Endothelial cell of umbilical vein (primary cell): Measurements from ENCODE around the gene LAMB4. TPM values are rescaled to one million over a fixed set of nuclear protein-coding genes. Genes with fewer than 3 reads are reported as not detected.

Source experiments
- BruUV-seq: library from RNA; stranded (reverse); fragments of 400-500 nt; replicated peaks from 2 replicates; lab custom pipeline; 2021; lab: Mats Ljungman, UMichigan
- CTCF ChIA-PET: fragments of 300-600, 350-600 bp; sonication (Branson Sonifier 250); formaldehyde crosslinking; loops from one replicate; lab custom pipeline; 2021; ENCODE audit warnings: antibody characterized with exemption, inconsistent platforms; lab: Charles Lee
- POLR2A ChIA-PET: fragments of 300-600, 350-600 bp; sonication (Branson Sonifier 250); formaldehyde crosslinking; loops from one replicate; lab custom pipeline; 2021; ENCODE audit warnings: antibody characterized with exemption, inconsistent platforms; lab: Charles Lee
- DNase-seq: peaks from one replicate; pipeline ENCODE4 v3.0.0-alpha.2; 2011; ENCODE audit warnings: low read depth, low spot score
- FAIRE-seq: peaks from 2 replicates; lab custom pipeline; 2011; peaks lifted over from hg19 to GRCh38; lab: Jason Lieb, UNC
- H2AFZ ChIP-seq: 2 replicates; pipeline ENCODE4 v1.6.0; 2012; ENCODE audit warnings: low read depth, low read length, control low read depth, inconsistent platforms
- H3K27ac ChIP-seq: 2 replicates; pipeline ENCODE4 v1.5.1; 2011; ENCODE audit warnings: low read depth, mild to moderate bottlenecking, control low read depth, low read length, moderate library complexity; ENCODE audit not compliant: insufficient read depth
- H3K27me3 ChIP-seq, 2 experiments: 2 replicates each; pipeline versions ENCODE4 v1.6.0 to v1.6.1; 2011; ENCODE audit warnings: low read length in 2 of 2, mixed read lengths in 1 of 2; ENCODE audit not compliant: control insufficient read depth in 2 of 2, insufficient read depth in 2 of 2
- H3K36me3 ChIP-seq, 2 experiments: 2 replicates in 1 of 2; 3 replicates in 1 of 2; pipeline ENCODE4 v1.5.1; 2011; ENCODE audit warnings: low read length in 2 of 2, mild to moderate bottlenecking in 1 of 2, moderate library complexity in 1 of 2; ENCODE audit not compliant: control insufficient read depth in 2 of 2, insufficient read depth in 2 of 2; ENCODE audit errors: extremely low read depth in 1 of 2
- H3K4me1 ChIP-seq: 3 replicates; pipeline ENCODE4 v1.5.1; 2011; ENCODE audit warnings: mild to moderate bottlenecking, low read length; ENCODE audit not compliant: control insufficient read depth, insufficient read depth; ENCODE audit errors: extremely low read depth
- H3K4me2 ChIP-seq: 2 replicates; pipeline ENCODE4 v1.6.1; 2011; ENCODE audit warnings: low read length, control low read depth, mixed read lengths; ENCODE audit not compliant: insufficient read depth
- H3K4me3 ChIP-seq, 3 experiments: fragments of 200-600 bp in 1 of 3; sonication (generic), shearing (Covaris generic) in 1 of 3; replicated peaks in 1 of 3; 2 replicates each; pipeline ENCODE4 v1.5.1; 2011 to 2016; ENCODE audit warnings: control low read depth in 3 of 3, low read length in 3 of 3, mild to moderate bottlenecking in 2 of 3, inconsistent platforms in 1 of 3, low read depth in 1 of 3, moderate library complexity in 1 of 3; ENCODE audit not compliant: insufficient read depth in 1 of 3
- H3K79me2 ChIP-seq: 2 replicates; pipeline ENCODE4 v1.6.0; 2012; ENCODE audit warnings: low read length, inconsistent platforms; ENCODE audit not compliant: control insufficient read depth, insufficient read depth
- H3K9ac ChIP-seq: replicated peaks from 2 replicates; pipeline ENCODE3; 2011; ENCODE audit warnings: low read length, control low read depth; ENCODE audit not compliant: insufficient read depth; ENCODE audit errors: extremely low read depth
- H3K9me1 ChIP-seq: replicated peaks from 3 replicates; pipeline ENCODE4 v1.6.0; 2011; ENCODE audit warnings: mild to moderate bottlenecking, low read length; ENCODE audit not compliant: control insufficient read depth, insufficient read depth; ENCODE audit errors: extremely low read depth
- H3K9me3 ChIP-seq: replicated peaks from 2 replicates; pipeline ENCODE4 v1.5.1; 2012; ENCODE audit warnings: low read length, inconsistent platforms; ENCODE audit not compliant: control insufficient read depth, insufficient read depth
- H4K20me1 ChIP-seq: replicated peaks from 2 replicates; pipeline ENCODE3; 2011; ENCODE audit warnings: mild to moderate bottlenecking, low read length; ENCODE audit not compliant: control insufficient read depth, insufficient read depth; ENCODE audit errors: extremely low read depth
- EZH2 ChIP-seq: IDR thresholded peaks from 2 replicates; pipeline ENCODE4 v1.6.1; 2012; ENCODE audit warnings: borderline replicate concordance, low read depth, mild to moderate bottlenecking, moderate library complexity, low read length, inconsistent platforms; ENCODE audit not compliant: severe bottlenecking
- FOS ChIP-seq: IDR thresholded peaks from 2 replicates; pipeline ENCODE4 v1.6.1; 2011; ENCODE audit warnings: mild to moderate bottlenecking, low read length, moderate library complexity, borderline replicate concordance; ENCODE audit not compliant: insufficient read depth
- GATA2 ChIP-seq: IDR thresholded peaks from 2 replicates; pipeline ENCODE4 v1.7.0; 2011; ENCODE audit warnings: low read depth, mild to moderate bottlenecking, moderate library complexity, mixed read lengths, low read length; ENCODE audit not compliant: insufficient read length, insufficient read depth
- JUN ChIP-seq: IDR thresholded peaks from 2 replicates; pipeline ENCODE4 v1.6.1; 2011; ENCODE audit warnings: borderline replicate concordance, low read depth; ENCODE audit not compliant: insufficient read length, insufficient read depth
- MYC ChIP-seq: IDR thresholded peaks from one replicate; pipeline ENCODE4 v1.6.1; 2011; ENCODE audit warnings: mild to moderate bottlenecking, low read depth, low read length
- POLR2A ChIP-seq: IDR thresholded peaks from 2 replicates; pipeline ENCODE4 v1.6.1; 2012; ENCODE audit warnings: low read depth, mild to moderate bottlenecking, control low read depth, low read length
- POLR2AphosphoS5 ChIP-seq: IDR thresholded peaks from 2 replicates; pipeline ENCODE4 v1.6.1; 2012; ENCODE audit warnings: low read depth, mild to moderate bottlenecking, control low read depth, low read length, moderate library complexity; ENCODE audit not compliant: insufficient read depth
- dilution Hi-C: fragments of 300-500 bp; cut with MboI; formaldehyde crosslinking; loops from one replicate; pipeline ENCODE4 v1.15.0; 2019; ENCODE audit warnings: low sequenced_read_pairs; ENCODE audit not compliant: extremely low pct_ligation_motif_present
- intact Hi-C: fragments of 100-400 bp; cut with micrococcal nuclease; formaldehyde crosslinking; loops from one replicate; pipeline ENCODE4 v1.10.0; 2022
- polyA plus RNA-seq, 4 experiments: library from polyadenylated mRNA; depleted of rRNA in 3 of 4; stranded (reverse) in 3 of 4; unstranded in 1 of 4; fragments of >200 nt; gene quantifications; 2 replicates each; pipeline versions ENCODE4 v1.2.1 to v1.2.3, GENCODE V29; 2011 to 2012; ENCODE audit warnings: missing spikeins in 1 of 4
- total RNA-seq: library from RNA; stranded (reverse); gene quantifications from 2 replicates; pipeline ENCODE4 v1.2.3, GENCODE V29; 2021
- TF ChIP-seq, protein P1 (sequence below), 2 donors: IDR thresholded peaks; 1 replicate in 1 of 2; 2 replicates in 1 of 2; pipeline ENCODE4 v1.5.1; 2011; ENCODE audit warnings: low read length in 2 of 2, mild to moderate bottlenecking in 2 of 2, moderate library complexity in 2 of 2, control low read depth in 1 of 2, inconsistent platforms in 1 of 2, low read depth in 1 of 2; ENCODE audit not compliant: insufficient read depth in 1 of 2; ENCODE audit errors: extremely low read depth in 1 of 2
- TF ChIP-seq, protein P2 (sequence below): IDR thresholded peaks from 2 replicates; pipeline ENCODE4 v1.6.1; 2011; ENCODE audit not compliant: insufficient read depth, insufficient read length

Gene LAMB4
- total and polyA plus RNA-seq, 2 donors (not counting 3 experiments of a cell fraction or from before 2014, with no cell fraction given) = 0.15 to 0.20 TPM

DNA sequence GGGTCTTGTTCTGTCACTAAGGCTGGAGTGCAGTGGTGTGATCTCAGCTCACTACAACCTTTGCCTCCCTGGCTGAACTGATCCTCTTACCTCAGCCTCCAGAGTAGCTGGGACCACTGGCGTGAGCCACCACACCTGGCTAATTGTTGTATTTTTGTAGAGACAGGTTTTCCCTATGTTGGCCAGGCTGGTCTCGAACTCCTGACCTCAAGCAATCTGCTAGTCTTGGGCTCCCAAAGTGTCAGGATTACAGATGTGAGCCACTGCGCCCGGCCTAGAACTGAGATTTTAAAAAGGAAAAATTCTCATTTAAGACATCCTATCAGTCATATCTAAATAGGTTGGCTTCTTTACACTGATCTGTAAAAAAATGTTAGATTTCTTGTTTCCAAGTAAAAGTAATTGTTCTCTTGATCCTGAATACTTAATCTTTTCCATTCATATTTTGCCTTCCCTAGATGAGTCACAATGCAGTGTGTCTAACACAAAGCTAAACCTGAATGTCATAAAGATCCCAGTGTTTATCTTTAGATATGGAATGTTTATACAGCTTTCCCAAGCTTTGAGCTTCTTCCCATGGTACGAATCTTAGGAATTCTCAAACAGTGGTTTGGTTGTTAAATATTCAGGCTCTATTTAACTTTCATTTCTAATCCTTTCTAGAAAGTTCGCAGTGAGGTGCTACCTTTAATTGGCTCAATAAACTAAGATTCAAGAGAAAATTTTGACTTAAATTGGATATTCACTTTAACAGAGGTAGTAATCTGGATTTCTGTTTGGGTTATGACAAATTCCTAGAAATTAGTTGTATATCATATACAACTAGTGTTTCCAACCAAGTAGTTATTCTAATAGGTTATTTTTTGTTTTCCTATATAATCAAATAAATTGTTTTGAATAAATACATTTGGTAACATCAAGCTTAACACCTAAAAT is 115.1 kb downstream of the LAMB4 start:
- Histone ChIP-seq H3K9me3 (no peaks in the 10 kb centered on the region), H3K9ac (peak overlapping the region; percentile 78), H2AFZ (no peak overlapping the region), H3K36me3 (no peaks in the 10 kb centered on the region), H3K4me1 (peaks cover 54% of the 10 kb centered on the region), H3K27me3 (no peaks in the 10 kb centered on the region), H3K4me3 (peak overlapping the region in 1 of 3 experiments; percentile 40), H3K27ac (peak overlapping the region; percentile 96), H3K9me1 (no peaks in the 10 kb centered on the region), H4K20me1 (no peaks in the 10 kb centered on the region), H3K79me2 (no peaks in the 10 kb centered on the region), H3K4me2 (peak overlapping the region; percentile 91)
- TSS peak; percentile 64 for BruUV-seq
- DNase-seq = peak; percentile 97
- peak; percentile 88 for FAIRE-seq
- dilution Hi-C loops = no loop called here
- POLR2A ChIA-PET = interaction anchor here (0.5 to 4.6 kb wide), 8 partner anchors 12 to 399 kb away, joined by 3 to 49 read pairs (median 4); partner anchors contain the start of gene LAMB1
- intact Hi-C loops = loop anchor here (1.0 to 10.0 kb wide), 5 partner anchors 12 to 280 kb away; partner anchors contain the start of gene LAMB1
- TF ChIP-seq MYC = no peak
- no peak for TF ChIP-seq EZH2
- peak; percentile 99 for TF ChIP-seq JUN
- peak; percentile 85 for TF ChIP-seq POLR2A
- TF ChIP-seq FOS = peak; percentile 95
- TF ChIP-seq POLR2AphosphoS5 = peak; percentile 77
- peak; percentile 88 for TF ChIP-seq GATA2
- TF ChIP-seq, protein P1, sequence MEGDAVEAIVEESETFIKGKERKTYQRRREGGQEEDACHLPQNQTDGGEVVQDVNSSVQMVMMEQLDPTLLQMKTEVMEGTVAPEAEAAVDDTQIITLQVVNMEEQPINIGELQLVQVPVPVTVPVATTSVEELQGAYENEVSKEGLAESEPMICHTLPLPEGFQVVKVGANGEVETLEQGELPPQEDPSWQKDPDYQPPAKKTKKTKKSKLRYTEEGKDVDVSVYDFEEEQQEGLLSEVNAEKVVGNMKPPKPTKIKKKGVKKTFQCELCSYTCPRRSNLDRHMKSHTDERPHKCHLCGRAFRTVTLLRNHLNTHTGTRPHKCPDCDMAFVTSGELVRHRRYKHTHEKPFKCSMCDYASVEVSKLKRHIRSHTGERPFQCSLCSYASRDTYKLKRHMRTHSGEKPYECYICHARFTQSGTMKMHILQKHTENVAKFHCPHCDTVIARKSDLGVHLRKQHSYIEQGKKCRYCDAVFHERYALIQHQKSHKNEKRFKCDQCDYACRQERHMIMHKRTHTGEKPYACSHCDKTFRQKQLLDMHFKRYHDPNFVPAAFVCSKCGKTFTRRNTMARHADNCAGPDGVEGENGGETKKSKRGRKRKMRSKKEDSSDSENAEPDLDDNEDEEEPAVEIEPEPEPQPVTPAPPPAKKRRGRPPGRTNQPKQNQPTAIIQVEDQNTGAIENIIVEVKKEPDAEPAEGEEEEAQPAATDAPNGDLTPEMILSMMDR (IDR thresholded peaks at IDR 0.05; ENCODE audit: extremely low read depth in 1 of 2, insufficient read depth in 1 of 2, low read depth in 1 of 2, low read length in 2 of 2) = no peak
- TF ChIP-seq, protein P2, sequence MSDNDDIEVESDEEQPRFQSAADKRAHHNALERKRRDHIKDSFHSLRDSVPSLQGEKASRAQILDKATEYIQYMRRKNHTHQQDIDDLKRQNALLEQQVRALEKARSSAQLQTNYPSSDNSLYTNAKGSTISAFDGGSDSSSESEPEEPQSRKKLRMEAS = no peak
- CTCF ChIA-PET = interaction anchor here (0.6 to 9.6 kb wide), 17 partner anchors 10 to 482 kb away, joined by 3 to 284 read pairs (median 6); partner anchors contain the start of gene LAMB1
